ENCODE measurements around the gene SSTR3. TPM values are rescaled to one million over a fixed set of nuclear protein-coding genes. Genes with fewer than 3 reads are reported as not detected.

Gene SSTR3
- polyA plus RNA-seq, 1 donor from 2014 or later, result not detected

DNA sequence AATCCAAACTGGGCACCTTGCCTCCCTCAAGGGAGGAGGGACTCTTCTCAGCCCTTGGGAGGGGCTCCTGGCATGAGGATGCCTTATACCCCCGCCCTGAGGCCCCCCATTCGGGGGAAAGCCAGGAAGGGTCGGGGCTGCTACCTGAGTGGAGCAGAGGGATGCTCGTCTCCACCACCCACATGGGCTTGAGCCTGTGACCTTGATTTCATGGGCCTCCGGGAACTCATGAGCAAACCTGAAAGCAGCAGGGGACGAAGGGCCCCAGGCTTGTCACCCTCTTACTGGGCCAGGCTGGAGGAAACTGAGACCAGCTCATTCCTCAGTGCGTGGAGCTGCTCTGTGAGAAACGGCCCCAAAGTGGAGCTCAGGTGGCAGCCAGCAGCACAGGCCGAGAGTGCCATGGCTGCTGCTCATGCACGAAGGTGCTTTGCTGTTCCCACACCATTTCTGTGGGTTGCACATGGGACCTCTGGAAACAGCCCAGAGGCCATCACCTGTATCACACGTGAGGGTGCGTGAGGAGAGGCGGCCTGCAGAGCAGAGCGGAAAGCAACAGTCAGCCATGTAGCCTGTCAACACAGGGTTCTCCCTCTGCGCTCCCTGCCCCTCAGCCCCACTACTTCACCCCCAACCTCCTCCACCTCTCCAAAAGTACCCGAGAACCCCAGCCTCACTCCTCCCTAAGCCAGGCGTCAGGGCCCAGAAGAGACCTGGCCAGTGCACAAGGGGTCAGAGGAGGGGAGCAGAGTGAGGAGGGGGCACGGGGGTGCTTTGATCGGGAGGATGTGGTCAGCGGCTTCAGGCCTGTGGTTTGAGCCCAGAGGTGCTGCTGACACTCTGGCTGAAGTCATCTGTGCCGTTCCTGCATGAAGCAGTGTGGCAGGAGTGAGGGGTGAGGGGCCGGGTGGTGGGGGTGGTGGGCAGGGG is 48.4 kb downstream of the SSTR3 start:
- Histone ChIP-seq H3K4me3 (ENCODE audit: low read length) (no peak overlapping the region), H3K9me3 (ENCODE audit: low read length) (no peaks in the 10 kb centered on the region), H3K4me2 (ENCODE audit: low read length) (no peak overlapping the region), H3K9me2 (ENCODE audit: insufficient read depth, low read length) (no peaks in the 10 kb centered on the region), H3K79me2 (replicated peaks; ENCODE audit: insufficient read depth, low read length) (no peaks in the 10 kb centered on the region), H3F3A (ENCODE audit: insufficient read depth, low read length, poor library complexity, severe bottlenecking) (no peaks in the 10 kb centered on the region), H3K9ac (ENCODE audit: low read length) (no peak overlapping the region), H2AFZ (ENCODE audit: low read depth, low read length) (no peak overlapping the region), H3K36me3 (ENCODE audit: insufficient read depth, low read length) (no peaks in the 10 kb centered on the region), H3K27me3 (ENCODE audit: insufficient read depth, low read depth, low read length) (no peaks in the 10 kb centered on the region), H4K20me1 (ENCODE audit: insufficient read depth) (no peaks in the 10 kb centered on the region), H3K27ac (ENCODE audit: low read length) (no peak overlapping the region)
- TF ChIP-seq MXI1 (conservative IDR thresholded peaks at IDR 0.05; ENCODE audit: poor library complexity, severe bottlenecking) (no peak), EZH2 (IDR thresholded peaks at IDR 0.05; ENCODE audit: borderline replicate concordance, insufficient read depth, low read length, poor library complexity, severe bottlenecking) (no peak), RAD21 (conservative IDR thresholded peaks at IDR 0.05) (no peak), TAF1 (IDR thresholded peaks at IDR 0.05; ENCODE audit: low read depth) (no peak), EP300 (conservative IDR thresholded peaks at IDR 0.05; ENCODE audit: poor library complexity, severe bottlenecking) (no peak), SMC3 (conservative IDR thresholded peaks at IDR 0.05; ENCODE audit: poor library complexity) (no peak), POLR2AphosphoS5 (IDR thresholded peaks at IDR 0.05) (no peak)
- TF ChIP-seq, protein P1, sequence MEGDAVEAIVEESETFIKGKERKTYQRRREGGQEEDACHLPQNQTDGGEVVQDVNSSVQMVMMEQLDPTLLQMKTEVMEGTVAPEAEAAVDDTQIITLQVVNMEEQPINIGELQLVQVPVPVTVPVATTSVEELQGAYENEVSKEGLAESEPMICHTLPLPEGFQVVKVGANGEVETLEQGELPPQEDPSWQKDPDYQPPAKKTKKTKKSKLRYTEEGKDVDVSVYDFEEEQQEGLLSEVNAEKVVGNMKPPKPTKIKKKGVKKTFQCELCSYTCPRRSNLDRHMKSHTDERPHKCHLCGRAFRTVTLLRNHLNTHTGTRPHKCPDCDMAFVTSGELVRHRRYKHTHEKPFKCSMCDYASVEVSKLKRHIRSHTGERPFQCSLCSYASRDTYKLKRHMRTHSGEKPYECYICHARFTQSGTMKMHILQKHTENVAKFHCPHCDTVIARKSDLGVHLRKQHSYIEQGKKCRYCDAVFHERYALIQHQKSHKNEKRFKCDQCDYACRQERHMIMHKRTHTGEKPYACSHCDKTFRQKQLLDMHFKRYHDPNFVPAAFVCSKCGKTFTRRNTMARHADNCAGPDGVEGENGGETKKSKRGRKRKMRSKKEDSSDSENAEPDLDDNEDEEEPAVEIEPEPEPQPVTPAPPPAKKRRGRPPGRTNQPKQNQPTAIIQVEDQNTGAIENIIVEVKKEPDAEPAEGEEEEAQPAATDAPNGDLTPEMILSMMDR (IDR thresholded peaks at IDR 0.05; ENCODE audit: poor library complexity, severe bottlenecking), result no peak
- TF ChIP-seq, protein P2, sequence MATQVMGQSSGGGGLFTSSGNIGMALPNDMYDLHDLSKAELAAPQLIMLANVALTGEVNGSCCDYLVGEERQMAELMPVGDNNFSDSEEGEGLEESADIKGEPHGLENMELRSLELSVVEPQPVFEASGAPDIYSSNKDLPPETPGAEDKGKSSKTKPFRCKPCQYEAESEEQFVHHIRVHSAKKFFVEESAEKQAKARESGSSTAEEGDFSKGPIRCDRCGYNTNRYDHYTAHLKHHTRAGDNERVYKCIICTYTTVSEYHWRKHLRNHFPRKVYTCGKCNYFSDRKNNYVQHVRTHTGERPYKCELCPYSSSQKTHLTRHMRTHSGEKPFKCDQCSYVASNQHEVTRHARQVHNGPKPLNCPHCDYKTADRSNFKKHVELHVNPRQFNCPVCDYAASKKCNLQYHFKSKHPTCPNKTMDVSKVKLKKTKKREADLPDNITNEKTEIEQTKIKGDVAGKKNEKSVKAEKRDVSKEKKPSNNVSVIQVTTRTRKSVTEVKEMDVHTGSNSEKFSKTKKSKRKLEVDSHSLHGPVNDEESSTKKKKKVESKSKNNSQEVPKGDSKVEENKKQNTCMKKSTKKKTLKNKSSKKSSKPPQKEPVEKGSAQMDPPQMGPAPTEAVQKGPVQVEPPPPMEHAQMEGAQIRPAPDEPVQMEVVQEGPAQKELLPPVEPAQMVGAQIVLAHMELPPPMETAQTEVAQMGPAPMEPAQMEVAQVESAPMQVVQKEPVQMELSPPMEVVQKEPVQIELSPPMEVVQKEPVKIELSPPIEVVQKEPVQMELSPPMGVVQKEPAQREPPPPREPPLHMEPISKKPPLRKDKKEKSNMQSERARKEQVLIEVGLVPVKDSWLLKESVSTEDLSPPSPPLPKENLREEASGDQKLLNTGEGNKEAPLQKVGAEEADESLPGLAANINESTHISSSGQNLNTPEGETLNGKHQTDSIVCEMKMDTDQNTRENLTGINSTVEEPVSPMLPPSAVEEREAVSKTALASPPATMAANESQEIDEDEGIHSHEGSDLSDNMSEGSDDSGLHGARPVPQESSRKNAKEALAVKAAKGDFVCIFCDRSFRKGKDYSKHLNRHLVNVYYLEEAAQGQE (IDR thresholded peaks at IDR 0.05; ENCODE audit: borderline replicate concordance), result no peak

DNA sequence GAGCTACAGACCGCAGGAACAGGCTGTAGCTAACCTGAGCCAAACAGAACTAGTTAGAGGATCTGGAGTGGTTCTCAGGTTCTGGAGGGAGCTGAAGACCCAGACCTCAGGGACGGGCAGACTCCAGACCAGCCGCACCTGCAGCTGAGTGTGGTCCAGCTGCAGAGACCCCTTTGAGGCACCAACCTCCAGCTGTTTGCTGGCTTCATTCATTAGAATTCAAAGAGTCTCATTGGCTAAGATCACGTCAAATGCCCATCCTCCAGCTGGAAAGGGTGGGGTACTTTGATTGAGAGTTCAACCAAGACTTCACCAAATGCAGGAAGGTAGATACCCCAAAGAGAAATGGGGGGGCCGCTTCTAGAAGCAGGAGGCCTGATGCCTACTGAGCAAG is 49.2 kb downstream of the SSTR3 start:
- Histone ChIP-seq H3K27me3 (ENCODE audit: insufficient read depth, low read depth, low read length) (no peaks in the 10 kb centered on the region), H3K9me2 (ENCODE audit: insufficient read depth, low read length) (no peaks in the 10 kb centered on the region), H3K36me3 (ENCODE audit: insufficient read depth, low read length) (no peaks in the 10 kb centered on the region), H3K9me3 (ENCODE audit: low read length) (no peaks in the 10 kb centered on the region), H4K20me1 (ENCODE audit: insufficient read depth) (no peaks in the 10 kb centered on the region), H3K4me2 (ENCODE audit: low read length) (no peak overlapping the region), H3K79me2 (replicated peaks; ENCODE audit: insufficient read depth, low read length) (no peaks in the 10 kb centered on the region), H2AFZ (ENCODE audit: low read depth, low read length) (no peak overlapping the region), H3K27ac (ENCODE audit: low read length) (no peak overlapping the region), H3K4me3 (ENCODE audit: low read length) (no peak overlapping the region), H3K9ac (ENCODE audit: low read length) (no peak overlapping the region), H3F3A (ENCODE audit: insufficient read depth, low read length, poor library complexity, severe bottlenecking) (no peaks in the 10 kb centered on the region)
- TF ChIP-seq EZH2 (IDR thresholded peaks at IDR 0.05; ENCODE audit: borderline replicate concordance, insufficient read depth, low read length, poor library complexity, severe bottlenecking), result no peak
- TF ChIP-seq POLR2AphosphoS5 (IDR thresholded peaks at IDR 0.05), result no peak
- TF ChIP-seq, protein P1 (IDR thresholded peaks at IDR 0.05; ENCODE audit: poor library complexity, severe bottlenecking), result no peak
- TF ChIP-seq, protein P2 (IDR thresholded peaks at IDR 0.05; ENCODE audit: borderline replicate concordance), result no peak
- no peak for TF ChIP-seq SMC3 (conservative IDR thresholded peaks at IDR 0.05; ENCODE audit: poor library complexity)
- no peak for TF ChIP-seq TAF1 (IDR thresholded peaks at IDR 0.05; ENCODE audit: low read depth)
- TF ChIP-seq MXI1 (conservative IDR thresholded peaks at IDR 0.05; ENCODE audit: poor library complexity, severe bottlenecking), result no peak
- TF ChIP-seq EP300 (conservative IDR thresholded peaks at IDR 0.05; ENCODE audit: poor library complexity, severe bottlenecking), result no peak
- no peak for TF ChIP-seq RAD21 (conservative IDR thresholded peaks at IDR 0.05)

All from neural cell (in vitro differentiated cells).